Measurements from ENCODE around the gene CLTC. TPM values are rescaled to one million over a fixed set of nuclear protein-coding genes. Genes with fewer than 3 reads are reported as not detected.
A peak's percentile ranks its signal among the peaks of the same experiment; 100 is the strongest.

Gene CLTC
- total RNA-seq, 1 experiment from 2014 or later: 162 TPM

GRCh38 chr17:59695945-59696681 lies 76.4 kb downstream of the CLTC start:
- H3K36me3 ChIP-seq (ENCODE audit: insufficient read depth, low read length): peaks cover 64% of the 10 kb centered on the region
- no peak overlapping the region for H3K4me2 ChIP-seq (ENCODE audit: low read depth, low read length, poor library complexity, severe bottlenecking)
- no peak for DNase-seq
- H3K27ac ChIP-seq (ENCODE audit: low read length): no peak overlapping the region
- no peak overlapping the region for H3K9ac ChIP-seq (ENCODE audit: low read length)
- peaks cover 47% of the 10 kb centered on the region; the same call in 1 of the 2 replicates for H4K20me1 ChIP-seq (ENCODE audit: insufficient read depth, low read depth, low read length)
- no peaks in the 10 kb centered on the region for H3K27me3 ChIP-seq (ENCODE audit: low read length)
- H3K79me2 ChIP-seq (ENCODE audit: low read length): peaks cover 82% of the 10 kb centered on the region
- H3K4me3 ChIP-seq (ENCODE audit: low read length): no peak overlapping the region
- H3K9me2 ChIP-seq (replicated peaks; ENCODE audit: insufficient read depth, low read length): no peaks in the 10 kb centered on the region
- H2AFZ ChIP-seq (ENCODE audit: low read length): no peak overlapping the region
- H3K4me1 ChIP-seq (ENCODE audit: low read length): peaks cover 12% of the 10 kb centered on the region
- H3K9me3 ChIP-seq (ENCODE audit: low read length): no peaks in the 10 kb centered on the region

- no peak overlapping the region for H3K27ac ChIP-seq (ENCODE audit: low read length)
- H3K36me3 ChIP-seq (ENCODE audit: insufficient read depth, low read length): peaks cover 60% of the 10 kb centered on the region
- no peaks in the 10 kb centered on the region for H3K27me3 ChIP-seq (ENCODE audit: low read length)
- H3K4me1 ChIP-seq (ENCODE audit: low read length): peaks cover 12% of the 10 kb centered on the region
- no peak overlapping the region for H3K4me2 ChIP-seq (ENCODE audit: low read depth, low read length, poor library complexity, severe bottlenecking)
- peaks cover 47% of the 10 kb centered on the region; the same call in 1 of the 2 replicates for H4K20me1 ChIP-seq (ENCODE audit: insufficient read depth, low read depth, low read length)
- H3K9me3 ChIP-seq (ENCODE audit: low read length): no peaks in the 10 kb centered on the region
- no peak for DNase-seq
- H3K79me2 ChIP-seq (ENCODE audit: low read length): peaks cover 84% of the 10 kb centered on the region
- no peaks in the 10 kb centered on the region for H3K9me2 ChIP-seq (replicated peaks; ENCODE audit: insufficient read depth, low read length)
- H2AFZ ChIP-seq (ENCODE audit: low read length): no peak overlapping the region
- no peak overlapping the region for H3K9ac ChIP-seq (ENCODE audit: low read length)
- H3K4me3 ChIP-seq (ENCODE audit: low read length): no peak overlapping the region
Measured at GRCh38 chr17:59696682-59697277, 77.1 kb downstream of the CLTC start.

DNA sequence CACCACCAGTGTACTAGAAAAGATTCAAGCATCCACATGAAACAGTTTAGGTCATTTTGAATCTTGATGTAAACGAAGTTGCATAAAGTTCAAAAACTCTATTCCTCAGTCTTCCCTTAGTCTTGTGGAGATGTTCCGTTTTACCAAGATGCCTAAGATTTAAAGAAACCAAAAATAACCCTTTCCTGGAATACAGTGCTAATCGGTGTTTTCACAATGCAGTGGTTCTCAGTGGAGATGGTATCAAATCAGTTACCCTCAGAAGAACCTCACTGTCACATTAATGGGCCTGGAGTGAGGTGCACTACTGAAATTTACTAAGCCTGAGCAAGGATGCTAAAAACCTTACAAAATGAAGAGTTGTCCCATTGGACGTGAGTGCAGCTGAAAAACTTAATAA lies 78.4 kb downstream of the CLTC start:
- Histone ChIP-seq H3K9me3 (ENCODE audit: low read length) (no peaks in the 10 kb centered on the region), H3K9ac (ENCODE audit: low read length) (no peak overlapping the region), H3K4me1 (ENCODE audit: low read length) (peaks cover 12% of the 10 kb centered on the region), H3K4me3 (ENCODE audit: low read length) (no peak overlapping the region), H3K27ac (ENCODE audit: low read length) (no peak overlapping the region), H2AFZ (ENCODE audit: low read length) (no peak overlapping the region), H3K36me3 (ENCODE audit: insufficient read depth, low read length) (peaks cover 60% of the 10 kb centered on the region), H4K20me1 (ENCODE audit: insufficient read depth, low read depth, low read length) (peaks cover 47% of the 10 kb centered on the region; the same call in 1 of the 2 replicates), H3K9me2 (replicated peaks; ENCODE audit: insufficient read depth, low read length) (no peaks in the 10 kb centered on the region), H3K27me3 (ENCODE audit: low read length) (no peaks in the 10 kb centered on the region), H3K79me2 (ENCODE audit: low read length) (peaks cover 97% of the 10 kb centered on the region), H3K4me2 (ENCODE audit: low read depth, low read length, poor library complexity, severe bottlenecking) (no peak overlapping the region)
- no peak for DNase-seq

DNA sequence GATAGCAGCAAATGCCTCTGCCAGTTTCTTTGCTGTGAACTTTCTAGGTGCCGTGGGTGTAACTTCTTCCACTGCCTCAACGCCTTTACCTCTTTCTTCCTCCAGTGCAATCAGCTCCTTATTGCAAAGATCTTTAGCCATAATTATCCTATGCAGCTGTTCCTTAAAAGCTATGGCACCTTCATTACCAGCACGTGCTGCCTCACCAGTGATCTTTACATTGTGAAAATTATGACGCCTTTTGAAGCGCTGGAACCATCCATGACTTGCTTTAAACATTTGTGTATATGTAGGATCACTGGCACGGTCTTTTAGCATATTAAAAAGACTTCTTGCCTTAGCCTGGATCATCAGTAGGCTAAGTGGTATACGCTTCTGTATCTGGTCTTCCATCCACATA lies 79.5 kb downstream of the CLTC start:
- Histone ChIP-seq H3K9me2 (replicated peaks; ENCODE audit: insufficient read depth, low read length) (no peaks in the 10 kb centered on the region), H3K4me2 (ENCODE audit: low read depth, low read length, poor library complexity, severe bottlenecking) (no peak overlapping the region), H3K27me3 (ENCODE audit: low read length) (no peaks in the 10 kb centered on the region), H2AFZ (ENCODE audit: low read length) (no peak overlapping the region), H4K20me1 (ENCODE audit: insufficient read depth, low read depth, low read length) (peaks cover 46% of the 10 kb centered on the region; the same call in 1 of the 2 replicates), H3K36me3 (ENCODE audit: insufficient read depth, low read length) (peaks cover 51% of the 10 kb centered on the region), H3K9ac (ENCODE audit: low read length) (no peak overlapping the region), H3K9me3 (ENCODE audit: low read length) (no peaks in the 10 kb centered on the region), H3K4me1 (ENCODE audit: low read length) (peaks cover 12% of the 10 kb centered on the region), H3K27ac (ENCODE audit: low read length) (no peak overlapping the region), H3K4me3 (ENCODE audit: low read length) (no peak overlapping the region), H3K79me2 (ENCODE audit: low read length) (peaks cover 99% of the 10 kb centered on the region)
- no peak for DNase-seq

DNA sequence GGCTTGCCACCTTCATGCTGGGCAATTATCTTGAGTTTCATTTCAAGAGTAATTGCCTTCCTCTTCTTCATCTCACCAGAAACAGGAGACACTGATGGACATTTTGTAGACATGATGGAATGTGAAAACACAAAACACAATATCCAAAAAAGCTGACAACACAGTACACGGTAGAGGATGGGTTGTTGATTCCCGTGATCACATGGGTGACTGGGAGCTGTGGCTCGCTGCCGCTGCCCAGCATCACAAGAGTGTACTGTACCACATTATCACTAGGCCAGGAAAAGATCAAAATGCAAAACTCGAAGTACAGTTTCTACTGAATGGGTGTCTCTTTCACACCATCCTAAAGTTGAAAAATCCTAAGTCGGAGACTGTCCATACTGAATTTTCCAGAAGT lies 80.1 kb downstream of the CLTC start:
- H4K20me1 ChIP-seq (ENCODE audit: insufficient read depth, low read depth, low read length): peaks cover 40% of the 10 kb centered on the region; the same call in 1 of the 2 replicates
- no peak overlapping the region for H3K4me2 ChIP-seq (ENCODE audit: low read depth, low read length, poor library complexity, severe bottlenecking)
- no peak for DNase-seq
- H3K27ac ChIP-seq (ENCODE audit: low read length): no peak overlapping the region
- no peak overlapping the region for H3K9ac ChIP-seq (ENCODE audit: low read length)
- H2AFZ ChIP-seq (ENCODE audit: low read length): no peak overlapping the region
- no peaks in the 10 kb centered on the region for H3K9me2 ChIP-seq (replicated peaks; ENCODE audit: insufficient read depth, low read length)
- no peak overlapping the region for H3K4me3 ChIP-seq (ENCODE audit: low read length)
- peaks cover 99% of the 10 kb centered on the region for H3K79me2 ChIP-seq (ENCODE audit: low read length)
- H3K9me3 ChIP-seq (ENCODE audit: low read length): no peaks in the 10 kb centered on the region
- no peaks in the 10 kb centered on the region for H3K27me3 ChIP-seq (ENCODE audit: low read length)
- peaks cover 46% of the 10 kb centered on the region for H3K36me3 ChIP-seq (ENCODE audit: insufficient read depth, low read length)
- H3K4me1 ChIP-seq (ENCODE audit: low read length): peaks cover 11% of the 10 kb centered on the region

DNA sequence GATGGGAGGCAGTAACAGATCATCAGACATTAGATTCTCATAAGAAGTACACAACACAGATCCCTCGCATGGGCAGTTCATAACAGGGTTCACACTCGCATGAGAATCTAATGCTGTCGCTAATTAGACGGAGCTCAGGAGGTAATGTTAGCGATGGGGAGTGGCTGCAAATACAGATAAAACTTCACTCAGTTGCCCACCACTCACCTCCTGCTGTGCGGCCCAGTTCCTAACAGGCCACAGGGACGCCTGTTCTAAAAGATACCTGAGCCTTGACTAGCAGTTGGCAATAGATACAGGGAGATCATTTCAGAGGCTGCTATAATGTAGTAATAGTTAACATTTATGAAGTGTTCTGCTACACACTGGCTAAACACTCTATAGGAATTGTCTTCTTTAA lies 82.6 kb downstream of the CLTC start:
- peaks cover 21% of the 10 kb centered on the region for H3K4me1 ChIP-seq (ENCODE audit: low read length)

GRCh38 chr17:59707149-59707970 lies 87.7 kb downstream of the CLTC start, which contains the start of the genes PTRH2 and VMP1:
TSS of gene PTRH2 (minus strand) at chr17:59707430. CDS start at chr17:59697978, 9,452 bp downstream.
TSS of gene VMP1 (plus strand) at chr17:59707654. CDS start at chr17:59731447, 23,793 bp downstream.
- no peaks in the 10 kb centered on the region for H3K9me3 ChIP-seq (ENCODE audit: low read length)
- peaks cover 10% of the 10 kb centered on the region; the same call in 1 of the 2 replicates for H3K36me3 ChIP-seq (ENCODE audit: insufficient read depth, low read length)
- peak within 1 kb of the TSS; percentile 85 for H3K27ac ChIP-seq (ENCODE audit: low read length)
- peak within 1 kb of the TSS; percentile 46; the same call in 1 of the 2 replicates for H2AFZ ChIP-seq (ENCODE audit: low read length)
- H3K4me3 ChIP-seq (ENCODE audit: low read length): peak within 1 kb of the TSS; percentile 91
- peak within 1 kb of the TSS; percentile 86 for H3K4me2 ChIP-seq (ENCODE audit: low read depth, low read length, poor library complexity, severe bottlenecking)
- peak within 1 kb of the TSS; percentile 90 for H3K9ac ChIP-seq (ENCODE audit: low read length)
- DNase-seq: peak; percentile 99
- H3K4me1 ChIP-seq (ENCODE audit: low read length): peaks cover 45% of the 10 kb centered on the region
- H3K9me2 ChIP-seq (replicated peaks; ENCODE audit: insufficient read depth, low read length): no peaks in the 10 kb centered on the region
- no peaks in the 10 kb centered on the region for H3K27me3 ChIP-seq (ENCODE audit: low read length)
- H3K79me2 ChIP-seq (ENCODE audit: low read length): peaks cover 98% of the 10 kb centered on the region
- no peaks in the 10 kb centered on the region; the same call in 1 of the 2 replicates for H4K20me1 ChIP-seq (ENCODE audit: insufficient read depth, low read depth, low read length)

More for the DNA sequence above, 82.6 kb downstream of the CLTC start:
- Histone ChIP-seq H3K4me3 (ENCODE audit: low read length) (no peak overlapping the region), H4K20me1 (ENCODE audit: insufficient read depth, low read depth, low read length) (peaks cover 26% of the 10 kb centered on the region; the same call in 1 of the 2 replicates), H2AFZ (ENCODE audit: low read length) (no peak overlapping the region), H3K27me3 (ENCODE audit: low read length) (no peaks in the 10 kb centered on the region), H3K9ac (ENCODE audit: low read length) (no peak overlapping the region), H3K9me3 (ENCODE audit: low read length) (no peaks in the 10 kb centered on the region), H3K4me2 (ENCODE audit: low read depth, low read length, poor library complexity, severe bottlenecking) (no peak overlapping the region), H3K79me2 (ENCODE audit: low read length) (peaks cover 99% of the 10 kb centered on the region), H3K27ac (ENCODE audit: low read length) (no peak overlapping the region), H3K36me3 (ENCODE audit: insufficient read depth, low read length) (peaks cover 34% of the 10 kb centered on the region), H3K9me2 (replicated peaks; ENCODE audit: insufficient read depth, low read length) (no peaks in the 10 kb centered on the region)
- DNase-seq: no peak

All from Karpas-422 (cell line).